Stimulated activated CD8-positive, alpha-beta memory T cell treated with anti-CD3 and anti-CD28 coated beads, Interleukin-4, amount 100 ng/mL, for 24 hours (primary cell): ENCODE data around the gene OR51M1.
"Not testable (repeated sequence)": the region's sequence is repeated elsewhere in the genome, so short reads cannot be mapped to it uniquely, and the experiment has no call there.

Source experiments
- DNase-seq: peaks from one replicate; pipeline ENCODE4 v3.0.0-alpha.2; 2020; ENCODE audit warnings: low read depth

The OR51M1 gene

DNA sequence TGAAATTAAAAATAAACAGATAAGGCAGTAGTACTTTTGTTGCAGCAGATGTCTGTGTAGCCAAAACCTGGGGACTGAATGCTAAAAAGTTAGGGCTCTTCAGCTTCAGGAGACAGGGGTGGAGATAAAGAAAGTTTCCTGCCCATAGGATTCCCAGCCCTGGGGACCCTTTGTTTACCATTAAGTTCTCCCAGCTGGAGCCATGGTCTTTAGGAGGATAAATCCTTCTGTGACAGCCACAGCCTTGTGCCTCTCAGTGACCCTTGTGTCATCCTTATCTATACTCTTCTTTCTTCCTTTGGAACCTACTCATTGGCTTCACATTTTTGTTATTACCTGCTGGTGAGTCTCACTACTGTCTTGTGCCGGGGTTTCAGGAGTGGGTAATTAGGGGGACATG is at the start of gene OR51M1:
OR51M1 (plus strand) TSS at position 237 of the 400 bp plus-strand sequence. CDS start 5,587 bp downstream, outside the sequence.
- DNase-seq: no peak

- no peak for DNase-seq
Observed at GRCh38 chr11:5335170-5335569, 48.4 kb upstream of the OR51M1 start.

- DNase-seq: no peak
Observed at GRCh38 chr11:5336331-5336730, 47.3 kb upstream of the OR51M1 start.

DNA sequence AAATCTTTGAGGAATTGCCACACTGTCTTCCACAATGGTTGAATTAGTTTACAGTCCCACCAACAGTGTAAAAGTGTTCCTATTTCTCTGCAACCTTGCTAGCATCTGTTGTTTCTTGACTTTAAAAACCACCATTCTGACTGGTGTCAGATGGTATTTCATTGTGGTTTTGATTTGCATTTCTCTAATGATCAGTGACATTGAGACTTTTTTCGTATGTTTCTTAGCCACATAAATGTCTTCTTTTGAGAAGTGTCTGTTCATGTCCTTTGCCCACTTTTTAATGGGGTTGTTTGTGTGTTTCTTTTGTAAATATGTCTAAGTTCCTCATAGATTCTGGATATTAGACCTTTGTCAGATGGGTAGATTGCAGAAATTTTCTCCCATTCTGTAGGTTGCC is 46.4 kb upstream of the OR51M1 start:
- DNase-seq: not testable (repeated sequence)

DNA sequence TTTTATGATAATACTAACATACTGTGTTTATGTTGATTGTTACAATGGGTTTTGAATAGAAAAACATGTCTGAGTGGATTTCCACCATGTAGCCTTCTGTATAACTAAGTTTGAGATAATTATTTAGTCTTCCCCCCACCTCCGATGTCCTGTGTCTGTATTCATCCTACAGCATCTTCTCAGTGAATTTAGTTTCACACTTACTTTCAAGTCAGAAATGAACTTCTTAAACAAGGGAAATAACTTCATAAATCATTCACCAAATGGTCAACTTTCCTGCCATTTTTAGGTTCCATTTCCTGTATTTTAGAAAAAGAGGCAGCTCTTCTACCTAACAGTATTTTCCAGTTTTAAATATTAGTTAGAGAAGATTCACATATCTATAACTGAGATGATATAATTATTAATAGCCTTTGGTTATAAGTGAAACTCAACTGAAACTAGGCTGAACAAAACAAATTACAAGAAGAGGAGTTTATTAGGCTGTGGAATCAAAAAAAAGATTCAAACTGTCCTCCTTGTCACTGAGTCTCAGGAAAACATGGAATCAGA is 43.8 kb upstream of the OR51M1 start:
- DNase-seq: no peak

DNA sequence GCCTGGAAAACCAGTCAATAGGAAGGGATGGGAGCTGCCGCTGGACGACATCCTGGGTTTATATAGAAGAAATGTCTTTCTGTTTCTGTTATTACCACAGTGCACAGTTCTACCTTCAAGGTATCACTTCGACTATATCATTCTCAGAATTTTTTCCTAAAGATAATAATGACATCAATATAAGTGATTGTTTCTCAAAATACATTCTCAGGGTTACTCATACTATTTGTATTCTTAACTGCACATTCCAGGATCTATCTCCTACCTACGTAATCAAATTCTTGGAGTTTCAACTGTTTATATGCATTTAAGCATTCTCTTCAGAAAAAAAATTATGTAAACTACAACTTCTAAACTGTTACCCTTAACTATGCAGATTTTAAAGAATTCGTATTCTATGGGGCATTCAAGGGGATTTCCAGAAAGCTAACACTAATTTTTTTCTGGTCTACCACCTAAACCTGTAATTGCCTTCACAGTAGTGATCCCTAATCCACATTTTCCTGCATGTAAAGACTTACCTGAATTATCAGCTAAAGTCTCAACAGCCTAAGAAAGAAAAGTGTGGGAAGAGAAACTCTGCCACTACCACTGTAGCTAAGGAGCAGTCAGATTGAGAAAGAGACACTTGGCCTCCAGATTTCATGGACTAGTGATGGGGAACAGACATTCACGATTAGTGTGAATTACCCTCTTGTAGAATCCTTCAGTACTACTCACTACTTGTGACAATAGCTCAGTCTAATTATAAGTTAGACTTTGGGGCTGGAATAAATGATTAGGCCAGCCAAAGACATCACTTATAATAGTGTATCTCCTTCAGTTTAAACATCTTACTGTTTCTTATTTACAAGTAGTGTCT is 39.9 kb upstream of the OR51M1 start, which contains the start of gene OR51B5:
OR51B5 (minus strand) TSS at position 51 of the 862 bp plus-strand sequence; CDS start at position 51, 0 bp downstream.
- DNase-seq: no peak

GRCh38 chr11:5345831-5346230 is 37.8 kb upstream of the OR51M1 start:
- no peak for DNase-seq

GRCh38 chr11:5348551-5349194 is 34.9 kb upstream of the OR51M1 start:
- no peak for DNase-seq

GRCh38 chr11:5349550-5349949 is 34.1 kb upstream of the OR51M1 start:
- DNase-seq: no peak

DNA sequence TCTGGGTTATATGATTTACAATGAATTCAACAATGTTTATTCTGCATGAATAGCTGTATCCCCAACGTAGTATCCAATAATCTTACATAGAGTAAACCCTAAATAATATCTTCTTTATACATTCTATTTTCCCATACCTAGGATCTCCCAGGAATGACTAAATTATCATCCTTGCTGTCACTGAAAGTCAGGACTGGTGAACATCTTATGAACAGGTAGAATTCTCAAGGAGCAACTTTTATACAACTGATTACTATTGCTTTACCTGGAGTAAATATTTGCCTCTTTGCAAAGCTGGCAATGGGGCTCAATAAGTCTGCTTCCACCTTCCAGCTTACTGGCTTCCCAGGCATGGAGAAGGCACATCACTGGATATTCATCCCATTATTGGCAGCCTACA is 32.4 kb upstream of the OR51M1 start, which contains the start of gene OR51B6:
OR51B6 (plus strand) TSS at position 301 of the 400 bp plus-strand sequence; CDS start at position 301, 0 bp downstream.
- DNase-seq: no peak

DNA sequence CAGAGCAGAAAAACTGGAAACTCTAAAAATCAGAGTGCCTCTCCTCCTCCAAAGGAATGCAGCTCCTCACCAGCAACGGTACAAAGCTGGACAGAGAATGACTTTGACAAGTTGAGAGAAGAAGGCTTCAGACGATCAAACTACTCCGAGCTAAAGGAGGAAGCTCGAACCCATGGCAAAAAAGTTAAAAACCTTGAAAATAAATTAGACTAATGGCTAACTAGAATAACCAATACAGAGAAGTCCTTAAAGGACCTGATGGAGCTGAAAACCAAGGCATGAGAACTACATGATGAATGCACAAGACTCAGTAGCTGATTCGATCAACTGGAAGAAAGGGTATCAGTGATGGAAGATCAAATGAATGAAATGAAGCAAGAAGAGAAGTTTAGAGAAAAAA is 27.6 kb upstream of the OR51M1 start:
- not testable (repeated sequence) for DNase-seq

DNA sequence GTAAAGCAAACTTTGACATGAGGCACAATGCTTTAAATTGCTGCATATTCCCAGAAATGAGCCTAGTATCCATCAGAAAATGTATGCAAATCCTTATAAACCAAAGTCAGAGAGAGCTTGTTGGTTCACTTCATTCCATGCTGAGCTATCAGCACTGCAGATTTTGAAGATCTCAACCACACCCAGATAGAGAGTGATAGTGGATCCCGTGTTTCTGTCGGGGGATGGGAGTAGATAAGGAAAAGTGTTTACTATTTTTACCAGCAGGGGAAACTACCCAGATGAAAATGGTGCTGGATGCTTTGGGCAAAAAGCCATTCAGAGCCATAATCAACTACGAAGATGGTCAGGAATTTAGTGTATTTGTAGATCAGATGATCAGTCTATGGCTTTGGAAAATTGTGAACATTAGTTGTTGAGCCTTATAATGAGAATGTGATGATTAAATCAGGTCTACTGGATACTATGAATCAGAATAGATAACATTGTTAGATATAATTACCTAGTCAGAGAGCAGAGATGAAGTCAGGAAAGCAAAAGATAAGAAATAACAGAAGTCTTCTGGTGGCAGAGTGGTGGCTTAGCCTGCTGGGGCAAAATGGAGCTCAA is 21.5 kb upstream of the OR51M1 start:
- DNase-seq: no peak

DNA sequence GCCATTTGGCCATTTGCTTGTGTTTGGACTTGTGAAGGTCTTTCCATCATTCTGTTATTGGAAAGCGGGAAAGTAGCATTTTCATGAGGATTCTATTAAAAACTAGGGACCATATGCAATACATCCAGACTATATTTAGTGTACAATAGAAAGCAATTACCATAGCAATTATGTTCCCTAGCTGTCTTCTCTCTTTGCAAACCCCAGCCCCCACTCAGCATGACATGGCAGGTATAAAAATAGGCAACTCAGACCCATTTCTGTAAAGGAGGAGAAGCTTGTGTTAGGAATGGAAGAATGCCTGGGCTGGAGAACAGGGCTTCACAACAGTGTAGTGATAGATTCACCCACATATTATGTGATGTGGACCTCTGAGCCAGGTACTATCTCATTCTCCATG is 19.9 kb upstream of the OR51M1 start:
- DNase-seq: no peak

DNA sequence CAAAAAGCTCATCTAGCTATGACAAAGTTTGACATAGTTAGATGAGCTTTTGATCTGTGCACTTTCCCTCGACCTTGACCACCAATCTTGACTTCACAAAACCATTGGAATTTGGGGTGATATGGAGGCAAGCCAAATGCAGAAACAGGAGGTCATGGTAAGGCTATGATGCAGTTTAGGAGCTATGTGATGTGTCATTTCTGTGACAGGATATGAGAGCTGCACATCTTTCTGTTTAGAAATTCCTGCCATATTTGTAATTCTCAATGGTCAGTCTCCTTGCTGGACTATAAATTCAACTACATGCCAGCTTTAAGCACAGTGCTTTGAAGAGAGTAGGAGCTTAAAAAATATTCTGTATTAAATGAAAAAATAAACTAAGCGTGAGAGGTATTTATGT is 19.4 kb upstream of the OR51M1 start:
- no peak for DNase-seq

GRCh38 chr11:5366365-5366764 is 17.2 kb upstream of the OR51M1 start:
- not testable (repeated sequence) for DNase-seq

DNA sequence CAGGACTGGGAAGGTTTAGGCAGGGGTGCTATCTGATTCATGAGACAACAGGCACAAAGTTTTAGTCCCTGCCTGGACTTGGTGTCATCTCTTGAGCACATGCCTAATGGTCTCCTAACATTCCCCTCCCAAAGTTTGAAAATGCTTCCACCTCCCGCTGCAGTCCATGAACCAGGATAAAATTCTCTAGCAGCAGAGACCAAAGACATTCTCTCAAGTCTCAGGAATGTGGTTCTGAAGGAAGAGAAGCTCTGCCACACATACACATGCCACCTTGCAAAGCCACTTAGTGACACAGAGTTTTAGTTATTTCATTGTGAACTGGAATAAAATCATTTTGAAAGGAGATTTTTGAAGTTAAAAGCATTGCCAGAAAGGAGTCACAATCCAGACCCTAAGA is 16.8 kb upstream of the OR51M1 start:
- DNase-seq: no peak

DNA sequence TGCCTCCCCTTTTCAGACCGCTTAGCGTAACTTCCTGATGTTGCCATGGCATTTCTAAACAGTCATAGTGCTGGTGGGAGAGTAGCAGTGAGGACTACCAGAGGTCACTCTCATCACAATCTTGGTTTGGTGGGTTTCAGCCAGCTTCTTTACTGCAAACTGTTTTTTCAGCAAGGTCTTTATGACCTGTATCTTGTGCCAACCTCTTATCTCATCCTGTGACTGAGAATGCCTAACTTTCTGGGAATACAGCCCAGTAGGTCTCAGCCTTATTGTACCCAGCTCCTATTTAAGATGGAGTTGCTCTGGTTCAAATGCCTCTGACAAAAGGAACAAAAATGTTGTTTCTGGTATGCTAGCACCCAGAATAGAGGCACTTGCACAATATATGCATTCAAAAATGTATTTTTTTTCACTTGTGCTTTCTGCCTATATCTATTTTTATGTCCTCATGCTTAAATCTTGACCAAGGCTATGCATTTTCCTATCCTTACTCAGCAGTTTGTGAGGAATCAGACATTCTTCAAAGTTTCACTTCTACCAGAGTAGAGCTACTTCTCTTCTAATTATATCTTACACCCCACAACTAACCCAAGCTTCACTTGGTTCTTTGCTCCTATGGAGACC is 16.1 kb upstream of the OR51M1 start:
- no peak for DNase-seq

- no peak for DNase-seq
Observed at GRCh38 chr11:5368502-5369043, 15.0 kb upstream of the OR51M1 start.

- no peak for DNase-seq
Observed at GRCh38 chr11:5369789-5370188, 13.8 kb upstream of the OR51M1 start.

DNA sequence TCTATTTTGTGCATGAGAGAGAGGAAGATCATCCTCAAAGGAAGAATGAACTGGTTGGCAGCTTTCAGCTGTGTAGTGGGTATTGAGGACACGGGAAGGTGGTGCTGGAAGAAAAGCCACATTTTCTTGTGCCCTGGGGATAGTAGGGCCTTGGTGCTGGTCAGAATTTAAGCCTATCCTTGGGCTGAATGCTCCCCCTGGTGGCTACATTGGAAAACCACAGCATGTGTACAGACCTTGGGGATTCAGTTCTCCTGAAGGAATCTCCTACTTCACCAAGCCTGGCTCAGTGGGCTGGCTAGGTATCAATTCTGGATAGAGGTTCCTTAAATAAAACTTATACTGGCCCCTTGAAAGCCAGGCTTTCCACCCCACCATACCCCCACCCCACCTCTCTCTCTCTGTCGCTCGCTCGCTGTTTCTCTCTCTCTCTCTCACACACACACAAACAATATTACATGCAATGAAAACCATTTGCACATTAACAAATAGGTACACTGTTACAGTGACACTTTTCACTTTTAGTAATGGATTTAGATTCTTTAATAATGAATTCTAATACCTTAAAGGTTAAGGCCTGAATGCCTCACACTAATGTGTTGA is 2.8 kb upstream of the OR51M1 start:
- DNase-seq: no peak

GRCh38 chr11:5384335-5384734 is 723 bp downstream of the OR51M1 start:
- DNase-seq: no peak
